ENCODE results near the gene KNDC1.
"Not testable (repeated sequence)": the region's sequence is repeated elsewhere in the genome, so short reads cannot be mapped to it uniquely, and the experiment has no call there.

Gene KNDC1

DNA sequence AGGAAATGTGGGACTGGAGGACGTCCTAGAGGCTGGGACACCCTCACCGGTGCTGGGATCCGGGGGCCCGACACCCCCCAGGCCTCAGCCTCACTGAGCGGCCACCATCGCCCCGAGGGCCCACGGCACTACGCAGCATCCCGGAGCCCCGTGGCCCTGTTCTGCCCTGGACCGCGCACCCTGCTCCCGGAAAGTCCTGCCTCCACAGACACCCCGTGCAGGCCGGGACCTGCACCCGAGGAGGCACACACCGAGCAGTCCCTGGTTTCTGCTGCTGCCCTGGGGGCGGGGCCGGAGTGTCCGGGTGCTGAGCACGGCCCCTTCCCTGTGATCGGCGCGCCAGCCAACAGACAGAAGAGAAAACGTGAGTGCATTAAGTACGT, 18.1 kb upstream of the KNDC1 start:
- no peak for DNase-seq

GRCh38 chr10:133142523-133143199, 17.4 kb upstream of the KNDC1 start:
- DNase-seq, result no peak

- DNase-seq, result no peak
Measured at GRCh38 chr10:133143200-133143533, 16.9 kb upstream of the KNDC1 start.

GRCh38 chr10:133143546-133143945, 16.5 kb upstream of the KNDC1 start:
- no peak for DNase-seq

DNA sequence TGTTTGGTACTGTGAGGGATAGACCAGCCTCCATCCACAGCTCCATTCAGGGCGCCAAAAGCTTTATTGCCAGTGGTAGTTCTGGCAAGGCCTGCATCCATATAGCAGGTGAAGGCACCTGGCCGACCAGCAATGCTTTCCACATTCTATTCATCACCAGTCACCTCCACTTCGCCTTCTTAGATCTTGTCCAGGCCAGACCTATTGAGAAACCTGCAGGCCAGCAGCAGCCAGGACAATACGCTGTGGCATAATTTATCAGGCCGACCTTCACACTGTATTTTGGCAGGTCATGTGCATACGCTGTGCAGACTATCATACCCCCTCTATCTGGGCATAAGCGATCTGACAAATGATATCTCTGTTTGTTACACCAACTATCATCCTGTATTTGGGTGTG, 15.2 kb upstream of the KNDC1 start:
- no peak for DNase-seq

DNA sequence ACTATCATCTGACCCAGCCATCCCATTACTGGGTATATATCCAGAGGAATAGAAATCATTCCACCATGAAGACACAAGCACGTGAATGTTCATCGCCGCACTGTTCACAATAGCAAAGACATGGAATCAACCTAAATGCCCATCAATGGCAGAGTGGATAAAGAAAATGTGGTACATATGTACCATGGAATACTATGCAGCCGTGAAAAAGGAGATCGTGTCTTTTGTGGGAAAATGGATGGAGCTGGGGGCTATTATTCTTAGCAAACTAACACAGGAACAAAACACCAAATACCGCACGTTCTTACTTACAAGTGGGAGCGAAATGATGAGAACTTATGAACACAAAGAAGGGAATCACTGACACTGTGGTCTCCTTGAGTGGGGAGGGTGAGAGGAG, 9.8 kb upstream of the KNDC1 start:
- no peak for DNase-seq

DNA sequence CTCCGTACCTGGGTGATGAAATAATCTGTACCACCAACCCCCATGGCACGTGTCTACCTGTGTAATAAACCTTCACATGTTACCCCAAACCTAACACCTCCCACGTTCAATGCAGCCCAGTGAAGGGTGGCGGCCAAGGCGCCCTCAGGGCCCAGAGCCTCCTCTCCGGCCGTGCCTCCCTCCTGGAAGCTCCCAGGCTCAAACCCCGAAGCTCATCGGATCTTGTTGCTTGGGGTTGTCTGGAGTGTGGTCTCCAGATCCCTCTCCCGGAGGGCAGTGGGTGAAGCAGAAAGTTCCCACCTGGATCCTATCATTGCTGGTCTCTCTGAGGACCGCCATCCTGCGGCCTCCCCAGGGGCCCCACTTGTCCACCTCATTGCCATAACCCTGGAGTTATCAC, 9.4 kb upstream of the KNDC1 start:
- DNase-seq, result no peak

DNA sequence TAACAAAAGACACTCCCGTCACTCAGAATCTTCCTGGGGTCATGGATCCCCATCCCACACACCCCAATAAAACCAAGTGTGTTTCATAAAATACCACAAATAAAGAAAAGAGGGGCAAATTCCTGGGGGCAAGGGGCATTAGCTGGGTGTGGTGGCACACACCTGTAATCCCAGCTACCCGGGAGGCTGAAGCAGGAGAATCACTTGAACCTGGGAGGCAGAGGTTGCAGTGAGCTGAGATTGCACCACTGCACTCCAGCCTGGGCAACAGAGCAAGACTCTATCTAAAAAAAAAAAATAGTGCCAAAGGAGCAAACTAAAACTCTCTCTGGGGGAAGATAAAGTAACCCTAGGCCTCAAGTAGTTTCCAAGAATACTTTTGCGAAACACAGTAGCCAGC, 8.9 kb upstream of the KNDC1 start:
- not testable (repeated sequence) for DNase-seq

GRCh38 chr10:133151543-133151972, 8.5 kb upstream of the KNDC1 start:
- no peak for DNase-seq

GRCh38 chr10:133154411-133154810, 5.6 kb upstream of the KNDC1 start:
- DNase-seq, result no peak

GRCh38 chr10:133154996-133155778, 4.8 kb upstream of the KNDC1 start:
- DNase-seq, result no peak

DNA sequence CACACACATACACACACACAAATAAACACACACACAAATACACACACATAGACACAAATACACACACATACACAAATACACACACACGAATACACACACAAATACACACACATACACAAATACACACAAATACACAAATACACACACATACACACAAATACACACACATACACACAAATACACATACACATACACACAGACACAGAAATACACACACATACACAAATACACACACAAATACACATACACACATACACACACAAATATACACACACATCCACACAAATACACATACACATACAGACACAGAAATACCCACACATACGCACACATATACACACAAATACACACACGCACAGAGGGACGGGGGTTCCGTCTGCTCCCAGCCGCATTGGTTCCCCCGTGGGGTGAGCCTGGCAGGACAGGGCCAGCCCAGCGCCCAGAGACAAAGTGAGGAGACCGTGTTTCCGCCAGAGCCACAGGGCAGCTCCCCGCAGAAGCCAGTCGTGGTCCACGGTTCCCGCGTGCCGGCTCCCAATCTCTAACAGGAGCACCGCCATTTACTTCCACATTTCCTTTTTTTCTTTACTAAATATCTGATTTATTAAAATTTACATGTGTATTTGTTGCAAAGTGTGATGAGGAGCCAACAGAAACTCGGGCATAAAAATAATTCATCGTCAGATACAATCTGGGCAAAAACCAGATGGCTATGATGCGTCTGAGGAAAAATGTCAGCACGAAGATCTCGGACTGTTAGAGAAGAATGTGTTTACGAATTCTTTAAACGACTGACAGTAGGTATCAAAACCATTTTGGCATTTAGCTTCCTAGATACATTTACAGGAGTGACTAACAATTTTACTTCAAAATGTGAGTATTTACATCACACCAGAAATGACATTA, 3.1 kb upstream of the KNDC1 start:
- DNase-seq, result no peak

DNA sequence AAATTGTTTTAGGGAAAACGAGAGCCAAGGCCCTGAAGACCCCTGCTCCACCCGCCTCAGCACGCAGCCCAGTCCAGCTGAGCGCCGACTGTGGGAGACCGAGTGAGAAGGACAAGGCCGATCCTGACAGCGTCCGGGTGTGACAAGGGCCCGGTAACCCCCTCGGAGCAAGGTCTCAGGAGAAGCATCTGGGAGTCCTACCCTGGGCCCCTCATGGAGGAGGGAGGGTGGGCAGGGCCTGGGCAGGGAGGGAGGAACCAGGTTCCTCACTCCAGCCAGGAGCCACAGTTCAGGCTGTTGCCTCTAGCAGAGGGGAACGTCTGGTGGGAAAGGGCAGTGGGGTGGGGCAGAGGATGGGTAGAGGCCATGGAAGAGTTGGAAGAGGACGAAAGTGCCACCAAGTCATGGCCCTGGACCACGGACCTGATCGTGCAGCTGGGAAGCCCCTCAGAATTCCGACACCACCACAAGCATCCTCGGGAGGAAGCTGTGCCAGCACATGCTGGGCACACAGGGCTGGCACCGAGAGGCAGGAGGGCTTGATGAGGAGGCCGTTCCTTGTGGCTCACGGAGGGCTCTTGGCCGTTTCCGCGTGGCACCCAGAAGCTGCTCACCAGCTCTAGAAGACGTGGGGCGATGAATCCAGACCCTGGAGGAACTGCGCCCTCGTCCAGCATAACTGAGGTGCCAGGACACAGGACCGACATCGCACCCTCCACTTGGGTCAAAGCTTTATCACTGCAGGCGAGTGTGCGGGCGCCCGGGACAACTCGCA, 2.2 kb upstream of the KNDC1 start:
- no peak for DNase-seq

GRCh38 chr10:133158437-133158755, 1.6 kb upstream of the KNDC1 start:
- no peak for DNase-seq

GRCh38 chr10:133158756-133159610, 1.0 kb upstream of the KNDC1 start:
- DNase-seq, result no peak

DNA sequence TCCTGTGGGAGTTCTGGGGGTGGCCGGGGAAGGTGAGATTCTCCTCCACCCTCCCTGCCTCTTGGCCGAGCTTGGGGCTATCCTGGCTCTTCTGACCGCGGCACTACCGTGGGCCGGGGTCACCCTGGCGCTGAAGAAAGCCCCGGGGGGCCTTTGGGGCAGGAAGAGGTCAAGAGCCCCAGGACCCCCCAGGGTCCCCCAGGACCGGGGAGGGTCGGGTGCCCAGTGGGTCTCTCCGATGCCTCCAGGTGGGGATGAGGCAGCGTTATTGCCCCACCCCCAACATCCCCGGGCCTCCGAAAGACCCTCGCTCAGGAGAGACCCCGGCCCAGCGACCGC, 439 bp upstream of the KNDC1 start:
- no peak for DNase-seq

- no peak for DNase-seq
Measured at GRCh38 chr10:133160826-133161471, 930 bp downstream of the KNDC1 start.

DNA sequence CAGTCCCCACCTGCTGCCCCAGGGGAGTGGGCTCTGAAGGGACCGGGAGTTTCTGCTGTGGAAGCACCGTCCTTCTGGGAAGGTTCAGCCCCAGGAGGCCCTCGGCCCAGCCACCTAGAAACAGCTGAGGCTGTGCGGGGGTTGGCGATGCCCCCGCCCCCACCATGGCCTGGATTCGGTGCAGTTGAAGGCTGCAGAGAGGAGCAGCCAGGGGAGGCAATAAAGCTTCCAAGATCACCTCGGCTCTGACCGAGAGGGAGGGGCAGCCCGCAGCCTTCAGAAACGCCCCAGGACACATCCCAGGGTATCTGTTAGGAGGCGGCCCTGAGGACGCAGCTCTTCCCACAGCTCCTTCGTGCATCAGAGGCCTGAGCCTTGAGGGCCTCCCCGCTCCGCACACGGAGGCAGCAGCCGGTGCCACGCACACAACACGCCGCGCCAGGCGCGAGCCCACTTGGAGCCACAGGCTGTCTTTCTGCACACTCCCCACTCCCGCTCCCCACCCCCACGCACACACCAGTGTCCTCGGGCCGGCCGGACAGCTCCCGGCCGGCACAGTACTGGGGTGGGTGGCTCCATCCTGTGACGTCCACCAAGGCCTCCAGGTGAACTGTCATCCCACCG, 1.6 kb downstream of the KNDC1 start:
- DNase-seq, result no peak

DNA sequence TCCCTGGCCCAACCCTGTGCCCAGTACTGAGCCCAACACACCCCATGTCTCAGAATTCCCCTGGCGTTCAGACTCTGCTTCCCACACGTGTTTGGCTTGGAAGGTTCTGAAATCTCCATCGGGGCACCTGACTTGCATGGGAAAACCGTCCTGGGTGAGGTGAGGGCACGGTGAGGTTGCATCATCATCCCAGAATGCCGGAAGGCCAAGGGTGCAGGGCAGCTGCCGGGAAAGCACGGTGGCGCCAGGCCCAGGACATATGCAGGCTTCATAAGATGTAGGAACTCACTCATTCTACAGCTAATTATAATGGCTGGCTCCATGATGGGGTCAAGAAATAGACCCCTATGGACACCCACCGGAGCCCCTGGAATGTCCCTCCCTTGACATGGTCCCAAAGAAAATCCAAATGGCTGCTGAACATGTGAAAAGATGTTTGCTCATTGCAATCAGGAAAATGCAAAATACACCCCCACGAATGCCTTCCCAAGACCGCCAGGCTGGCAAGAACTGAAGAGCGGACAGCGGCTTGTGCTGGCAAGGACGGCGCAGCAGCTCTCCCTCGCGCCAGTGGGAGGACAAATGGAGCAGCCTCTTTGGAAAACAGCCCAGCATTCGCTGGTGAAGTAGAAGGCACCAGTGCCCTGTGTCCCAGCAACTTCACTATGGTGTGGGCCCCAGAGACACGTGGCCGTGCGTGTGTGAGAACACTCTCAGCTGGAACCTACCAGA, 2.3 kb downstream of the KNDC1 start:
- DNase-seq, result no peak

Data from NCI-H2029 treated with DMSO at 0.1 percent for 48 hours (cell line).